Suprapubic skin (tissue), 4 donors: ENCODE measurements around the gene SH3BP1. TPM values are rescaled to one million over a fixed set of nuclear protein-coding genes. Genes with fewer than 3 reads are reported as not detected.

Experiments used
- DNase-seq, 2 donors: peaks; one replicate each; pipeline ENCODE4 v3.0.0-alpha.2; 2019; ENCODE audit warnings: low spot score in 2 of 2
- H3K27ac ChIP-seq: fragments of 200-600 bp; sonication (generic); one replicate; pipeline ENCODE4 v1.5.1; 2019
- H3K27me3 ChIP-seq: fragments of 200-600 bp; sonication (generic); one replicate; pipeline ENCODE4 v1.5.1; 2019
- H3K36me3 ChIP-seq: fragments of 200-600 bp; sonication (generic); one replicate; pipeline ENCODE4 v1.5.1; 2019
- H3K4me1 ChIP-seq: fragments of 200-600 bp; sonication (generic); one replicate; pipeline ENCODE4 v1.5.1; 2019
- H3K4me3 ChIP-seq: fragments of 200-600 bp; sonication (generic); one replicate; pipeline ENCODE4 v1.5.1; 2019; ENCODE audit warnings: mild to moderate bottlenecking
- H3K9me3 ChIP-seq: fragments of 200-600 bp; sonication (generic); one replicate; pipeline ENCODE4 v1.5.1; 2019
- CTCF ChIP-seq, 2 donors: fragments of 200-600 bp in 1 of 2; fragments of 450-650 bp in 1 of 2; sonication (generic) in 1 of 2; IDR thresholded peaks; one replicate each; pipeline ENCODE4 v1.5.1; 2016 to 2019; ENCODE audit warnings: antibody characterized with exemption in 2 of 2, mild to moderate bottlenecking in 1 of 2, moderate library complexity in 1 of 2
- EP300 ChIP-seq: sonication (generic); formaldehyde crosslinking; IDR thresholded peaks from one replicate; pipeline ENCODE4 v1.6.1; 2017; ENCODE audit warnings: antibody characterized with exemption
- POLR2A ChIP-seq, 2 donors: fragments of 450-650 bp; IDR thresholded peaks; one replicate each; pipeline ENCODE4 v1.6.1; 2017; ENCODE audit warnings: antibody characterized with exemption in 2 of 2, mild to moderate bottlenecking in 2 of 2, moderate library complexity in 2 of 2
- POLR2AphosphoS5 ChIP-seq, 3 donors: sonication (generic); formaldehyde crosslinking; IDR thresholded peaks; one replicate each; pipeline ENCODE4 v1.6.1; 2017; ENCODE audit warnings: antibody characterized with exemption in 3 of 3
- WGBS: methylation state at CpG from one replicate; pipeline ENCODE4 v1.1.5; 2018; 5-methylcytosine and 5-hydroxymethylcytosine counted together
- total RNA-seq, 4 donors: library from RNA; depleted of rRNA; stranded (reverse); fragments of >200 nt; gene quantifications; one replicate each; pipeline ENCODE4 v1.1.0, GENCODE V29; 2016

The SH3BP1 gene
- total RNA-seq, 4 donors from 2014 or later: 57.1 to 60.7 (median 57.7) TPM

DNA sequence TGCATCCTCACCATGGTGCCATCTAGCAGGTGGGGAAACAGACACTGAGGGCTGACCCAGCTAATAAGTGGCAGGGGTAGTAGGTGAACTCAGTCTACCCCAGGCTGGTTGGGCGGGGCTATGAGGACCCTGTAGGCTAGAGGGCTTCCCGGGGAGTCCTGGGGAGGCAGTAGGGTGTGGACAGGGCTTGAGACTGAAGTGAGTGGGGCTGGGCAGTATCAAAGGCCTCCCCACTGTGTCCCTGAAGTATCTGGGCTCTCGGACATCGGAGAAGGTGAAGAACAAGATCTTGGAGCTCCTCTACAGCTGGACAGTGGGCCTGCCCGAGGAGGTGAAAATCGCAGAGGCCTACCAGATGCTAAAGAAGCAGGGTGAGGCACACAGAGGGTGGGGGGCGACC, 19.5 kb upstream of the SH3BP1 start:
- Histone ChIP-seq H3K4me1 (peaks cover 14% of the 10 kb centered on the region), H3K27me3 (no peaks in the 10 kb centered on the region), H3K4me3 (no peak overlapping the region), H3K9me3 (no peaks in the 10 kb centered on the region), H3K36me3 (peaks cover 77% of the 10 kb centered on the region), H3K27ac (no peak overlapping the region)
- no peak for DNase-seq
- 93% methylated on average over 5 of the region's 7 CpGs for WGBS
- TF ChIP-seq EP300 (no peak), POLR2A (IDR thresholded peaks at IDR 0.05) (no peak), POLR2AphosphoS5 (IDR thresholded peaks at IDR 0.05) (no peak), CTCF (IDR thresholded peaks at IDR 0.05) (no peak)

- no peak overlapping the region for H3K27ac ChIP-seq
- DNase-seq: peak in 1 of 2 donors; percentile 79
- 93% methylated on average over 12 of the region's 12 CpGs for WGBS
- peaks cover 63% of the 10 kb centered on the region for H3K36me3 ChIP-seq
- H3K4me1 ChIP-seq: peaks cover 28% of the 10 kb centered on the region
- H3K27me3 ChIP-seq: no peaks in the 10 kb centered on the region
- no peak for TF ChIP-seq POLR2A (IDR thresholded peaks at IDR 0.05)
- no peak for TF ChIP-seq CTCF (IDR thresholded peaks at IDR 0.05)
- TF ChIP-seq POLR2AphosphoS5 (IDR thresholded peaks at IDR 0.05): no peak
- no peak for TF ChIP-seq EP300
- H3K9me3 ChIP-seq: no peaks in the 10 kb centered on the region
- no peak overlapping the region for H3K4me3 ChIP-seq
Measured at GRCh38 chr22:37621352-37621860, 18.1 kb upstream of the SH3BP1 start.

- 50% methylated on average over 17 of the region's 22 CpGs for WGBS
Measured at GRCh38 chr22:37623075-37624016, 16.1 kb upstream of the SH3BP1 start.

GRCh38 chr22:37624017-37624365, 15.5 kb upstream of the SH3BP1 start:
- DNase-seq: peak in 1 of 2 donors; percentile 77
- Histone ChIP-seq H3K9me3 (no peaks in the 10 kb centered on the region), H3K4me3 (no peak overlapping the region), H3K36me3 (peaks cover 42% of the 10 kb centered on the region), H3K27me3 (no peaks in the 10 kb centered on the region), H3K27ac (no peak overlapping the region), H3K4me1 (peaks cover 45% of the 10 kb centered on the region)
- TF ChIP-seq EP300 (no peak), CTCF (IDR thresholded peaks at IDR 0.05) (no peak), POLR2AphosphoS5 (IDR thresholded peaks at IDR 0.05) (no peak), POLR2A (IDR thresholded peaks at IDR 0.05) (no peak)
- 27% methylated on average over 6 of the region's 6 CpGs for WGBS

More at GRCh38 chr22:37623075-37624016, 16.1 kb upstream of the SH3BP1 start:
- peak in 1 of 2 donors; percentile 92 for TF ChIP-seq CTCF (IDR thresholded peaks at IDR 0.05)
- TF ChIP-seq POLR2AphosphoS5 (IDR thresholded peaks at IDR 0.05): no peak
- no peak overlapping the region for H3K4me3 ChIP-seq
- no peak overlapping the region for H3K27ac ChIP-seq
- H3K27me3 ChIP-seq: no peaks in the 10 kb centered on the region
- H3K9me3 ChIP-seq: no peaks in the 10 kb centered on the region
- H3K36me3 ChIP-seq: peaks cover 44% of the 10 kb centered on the region
- no peak for DNase-seq
- peaks cover 45% of the 10 kb centered on the region for H3K4me1 ChIP-seq

DNA sequence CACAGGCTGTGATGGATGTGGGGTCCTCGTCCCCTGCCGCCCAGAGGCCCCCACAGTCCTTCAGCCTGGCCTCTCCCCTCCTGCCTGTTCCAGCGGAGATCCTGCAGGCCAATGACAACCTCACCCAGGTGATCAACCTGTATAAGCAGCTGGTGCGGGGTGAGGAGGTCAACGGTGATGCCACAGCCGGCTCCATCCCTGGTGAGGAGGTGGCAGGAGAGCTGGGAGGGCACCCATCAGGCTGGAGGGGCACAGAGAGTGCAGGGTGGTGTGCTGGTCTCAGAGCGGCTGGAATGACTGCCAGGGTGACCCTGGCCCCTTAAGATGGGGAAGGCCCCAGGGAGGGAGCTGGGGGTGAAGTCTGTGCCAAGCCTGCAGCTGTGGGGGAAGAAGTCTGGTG, 14.6 kb upstream of the SH3BP1 start:
- Histone ChIP-seq H3K27me3 (no peaks in the 10 kb centered on the region), H3K4me1 (peaks cover 46% of the 10 kb centered on the region), H3K27ac (no peak overlapping the region), H3K4me3 (no peak overlapping the region), H3K36me3 (peaks cover 40% of the 10 kb centered on the region), H3K9me3 (no peaks in the 10 kb centered on the region)
- 87% methylated on average over 7 of the region's 7 CpGs for WGBS
- TF ChIP-seq EP300 (no peak), CTCF (IDR thresholded peaks at IDR 0.05) (no peak), POLR2AphosphoS5 (IDR thresholded peaks at IDR 0.05) (no peak), POLR2A (IDR thresholded peaks at IDR 0.05) (no peak)
- DNase-seq: no peak
